CD4-positive, alpha-beta T cell (primary cell): ENCODE data around the gene VAMP5. TPM values are rescaled to one million over a fixed set of nuclear protein-coding genes. Genes with fewer than 3 reads are reported as not detected.
A peak's percentile ranks its signal among the peaks of the same experiment; 100 is the strongest.

Experiments
- ATAC-seq: fragments of 200-7000 bp; cut with Tn5 transposase; one replicate; pipeline ENCODE4 v1.10.0; 2022; ENCODE audit warnings: mild to moderate bottlenecking; ENCODE audit not compliant: poor library complexity
- CTCF ChIA-PET: fragments of 350-600 bp; sonication (Branson Sonifier 250); formaldehyde crosslinking; loops from one replicate; lab custom pipeline; 2021; ENCODE audit warnings: antibody characterized with exemption, inconsistent platforms; lab: Charles Lee
- POLR2A ChIA-PET: fragments of 350-600 bp; sonication (Branson Sonifier 250); formaldehyde crosslinking; loops from one replicate; lab custom pipeline; 2021; ENCODE audit warnings: antibody characterized with exemption, inconsistent platforms; lab: Charles Lee
- DNase-seq, 14 experiments: peaks; one replicate each; pipeline ENCODE4 v3.0.0-alpha.2; 2013 to 2020; ENCODE audit warnings: mixed read lengths in 2 of 14
- H3K27ac ChIP-seq, 2 donors: one replicate each; pipeline versions ENCODE4 v1.5.1 to v1.7.0; 2013; ENCODE audit warnings: low read length in 2 of 2, low read depth in 1 of 2, mild to moderate bottlenecking in 1 of 2
- H3K27me3 ChIP-seq, 2 experiments: 1 replicate in 1 of 2; 2 replicates in 1 of 2; pipeline versions ENCODE4 v1.6.1 to v1.7.0; 2013; ENCODE audit warnings: low read length in 2 of 2, control low read depth in 1 of 2, mild to moderate bottlenecking in 1 of 2, moderate library complexity in 1 of 2; ENCODE audit not compliant: insufficient read depth in 2 of 2, control insufficient read depth in 1 of 2
- H3K36me3 ChIP-seq: one replicate; pipeline ENCODE4 v1.6.1; 2013; ENCODE audit warnings: low read length, control low read depth; ENCODE audit not compliant: insufficient read depth
- H3K4me1 ChIP-seq: one replicate; pipeline ENCODE4 v1.6.1; 2013; ENCODE audit warnings: low read length, control low read depth; ENCODE audit not compliant: insufficient read depth
- H3K4me3 ChIP-seq: one replicate; pipeline ENCODE4 v1.5.1; 2013; ENCODE audit warnings: mild to moderate bottlenecking, low read length, moderate library complexity
- H3K9me3 ChIP-seq, 2 experiments: 1 replicate in 1 of 2; 2 replicates in 1 of 2; pipeline versions ENCODE4 v1.6.1 to v1.7.0; 2013; ENCODE audit warnings: low read length in 2 of 2, mild to moderate bottlenecking in 2 of 2, control low read depth in 1 of 2, moderate library complexity in 1 of 2; ENCODE audit not compliant: control insufficient read depth in 1 of 2, insufficient read depth in 1 of 2
- H3K27ac Mint-ChIP-seq: one replicate; pipeline ENCODE4 v1.8.0; 2020; ENCODE audit warnings: mixed read lengths
- H3K27me3 Mint-ChIP-seq: one replicate; pipeline ENCODE4 v1.8.0; 2021; ENCODE audit warnings: mixed read lengths
- H3K36me3 Mint-ChIP-seq: one replicate; pipeline ENCODE4 v1.8.0; 2021; ENCODE audit warnings: low read depth, mixed read lengths
- H3K4me1 Mint-ChIP-seq: one replicate; pipeline ENCODE4 v1.8.0; 2021; ENCODE audit warnings: low read depth, mixed read lengths
- H3K4me3 Mint-ChIP-seq: one replicate; pipeline ENCODE4 v1.8.0; 2020; ENCODE audit warnings: mild to moderate bottlenecking, mixed read lengths
- H3K9me3 Mint-ChIP-seq: one replicate; pipeline ENCODE4 v1.8.0; 2020; ENCODE audit warnings: mixed read lengths
- CTCF ChIP-seq: fragments of 200-600 bp; IDR thresholded peaks from one replicate; pipeline ENCODE4 v1.8.0; 2022; ENCODE audit warnings: antibody characterized with exemption, mild to moderate bottlenecking
- intact Hi-C, 2 experiments: fragments of 100-400 bp; cut with DNase I in 1 of 2; cut with micrococcal nuclease in 1 of 2; formaldehyde crosslinking; loops; one replicate each; pipeline versions ENCODE4 v1.15.1 to v1.9.0; 2023 to 2025; cut with DNase I, micrococcal nuclease
- polyA plus RNA-seq, 2 donors: library from polyadenylated mRNA; unstranded; fragments of 120-200 nt; gene quantifications; one replicate each; pipeline ENCODE4 v1.2.1, GENCODE V29; 2013
- total RNA-seq, 174 experiments: library from RNA in 2 of 174; stranded (reverse) in 2 of 174; gene quantifications; one replicate each; pipeline ENCODE4 v1.2.3 and lab custom pipeline; 2021 to 2026

VAMP5 gene, protein sequence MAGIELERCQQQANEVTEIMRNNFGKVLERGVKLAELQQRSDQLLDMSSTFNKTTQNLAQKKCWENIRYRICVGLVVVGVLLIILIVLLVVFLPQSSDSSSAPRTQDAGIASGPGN
- total RNA-seq (10 to 100 TPM; 17.0 to 17.2 TPM), total RNA-seq (lab: John Stamatoyannopoulos, UW) (0.98 to 13.3 (median 5.8) reads per million in 172 experiments)
- 58.5 TPM for polyA plus RNA-seq (2013, experiment 1 of 2)
- polyA plus RNA-seq (2013, experiment 2 of 2): 46.0 TPM

DNA sequence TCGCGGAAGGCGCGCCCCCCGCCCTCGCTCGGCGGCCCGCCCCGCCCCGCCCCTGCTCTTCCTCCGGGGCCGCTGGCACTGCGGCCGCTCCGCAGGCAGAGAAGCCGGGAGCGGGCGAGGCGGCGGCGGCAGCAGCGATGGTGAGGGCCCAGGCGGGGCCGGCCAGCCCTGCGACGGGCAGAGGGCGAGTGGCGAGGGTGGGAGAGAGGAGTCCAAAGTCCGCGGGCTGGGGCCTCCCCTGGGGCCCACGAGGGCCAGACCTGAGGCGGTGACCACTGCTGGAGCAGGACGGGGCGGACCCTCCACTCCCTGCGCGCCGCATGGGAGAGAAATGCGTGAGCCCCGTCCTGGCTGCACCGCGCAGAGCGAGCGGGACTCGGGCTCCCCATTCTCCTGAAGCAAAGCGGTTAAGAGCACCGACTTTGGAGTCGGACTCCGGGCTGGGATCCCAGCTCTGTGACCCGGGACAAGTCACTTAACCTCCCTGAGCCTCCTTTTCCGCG lies at the start of gene VAMP5:
TSS of gene VAMP5 (plus strand) at position 78 of the 503 bp plus-strand sequence. CDS start at position 138, 60 bp downstream.
- ChIA-PET POLR2A (interaction anchor here (0.9 to 5.1 kb wide), 6 partner anchors 10 to 257 kb away, joined by 3 to 60 read pairs (median 6); partner anchors contain the start of genes C2orf68, ELMOD3, MAT2A and RETSAT), CTCF (no interaction called here)
- Mint-ChIP-seq H3K4me3 (peak within 1 kb of the TSS; percentile 93), H3K27ac (peak within 1 kb of the TSS; percentile 91), H3K4me1 (peaks cover 58% of the 10 kb centered on the region), H3K36me3 (peaks cover 32% of the 10 kb centered on the region), H3K9me3 (no peaks in the 10 kb centered on the region), H3K27me3 (no peaks in the 10 kb centered on the region)
- H3K36me3 ChIP-seq: peaks cover 31% of the 10 kb centered on the region
- DNase-seq (peak in 8 of 14 experiments; percentile 22 to 71 (median 50)), ATAC-seq (peak; percentile 41)
- H3K27me3 ChIP-seq: no peaks in the 10 kb centered on the region
- peak within 1 kb of the TSS; percentile 68 to 70 for H3K27ac ChIP-seq
- peak within 1 kb of the TSS; percentile 77 for H3K4me3 ChIP-seq
- intact Hi-C loops: no loop called here
- TF ChIP-seq CTCF: no peak
- peaks cover 56% of the 10 kb centered on the region for H3K4me1 ChIP-seq
- no peaks in the 10 kb centered on the region for H3K9me3 ChIP-seq

DNA sequence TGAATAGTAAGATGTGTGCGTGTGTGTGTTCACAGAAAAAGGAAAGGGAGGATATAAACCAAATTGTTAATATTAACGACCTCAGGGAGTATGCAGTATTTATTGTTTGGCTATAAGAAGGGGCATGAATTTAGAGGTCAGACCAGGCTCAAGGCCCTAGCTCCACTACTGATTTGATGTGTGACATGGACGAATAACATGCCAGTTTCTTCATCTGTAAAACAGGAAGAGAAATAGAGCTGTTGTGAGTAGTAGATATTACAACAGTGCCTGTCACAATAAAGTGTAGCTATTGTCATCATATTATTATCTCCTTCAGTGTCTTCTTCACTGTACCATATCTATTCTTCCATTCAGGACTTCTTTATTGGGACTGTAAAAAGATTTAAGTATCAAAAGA lies 49.4 kb upstream of the VAMP5 start:
- H3K27ac Mint-ChIP-seq: no peak overlapping the region
- no peaks in the 10 kb centered on the region for H3K36me3 ChIP-seq
- no peaks in the 10 kb centered on the region for H3K27me3 Mint-ChIP-seq
- H3K4me1 Mint-ChIP-seq: peaks cover 18% of the 10 kb centered on the region
- H3K9me3 ChIP-seq: no peaks in the 10 kb centered on the region
- no peak overlapping the region for H3K4me3 ChIP-seq
- ATAC-seq (no peak), DNase-seq (no peak)
- no peak overlapping the region for H3K4me3 Mint-ChIP-seq
- TF ChIP-seq CTCF: no peak
- H3K9me3 Mint-ChIP-seq: no peaks in the 10 kb centered on the region
- H3K27ac ChIP-seq: no peak overlapping the region
- CTCF ChIA-PET: interaction anchor here (0.7 to 1.5 kb wide), 2 partner anchors 17 to 62 kb away, joined by 3 to 5 read pairs; no protein-coding TSS in a partner anchor
- POLR2A ChIA-PET: interaction anchor here (1.6 kb wide), 1 partner anchor 14 kb away, joined by 4 read pairs; no protein-coding TSS in a partner anchor
- H3K36me3 Mint-ChIP-seq: peaks cover 5% of the 10 kb centered on the region
- intact Hi-C loops: loop anchor here (5.0 kb wide), 4 partner anchors 183 to 572 kb away; partner anchors contain the start of genes ELMOD3 (in 1 of the 2), POLR1A (in 1 of the 2), PTCD3 (in 1 of the 2) and RETSAT (in 1 of the 2)
- H3K27me3 ChIP-seq: no peaks in the 10 kb centered on the region
- H3K4me1 ChIP-seq: peaks cover 16% of the 10 kb centered on the region

DNA sequence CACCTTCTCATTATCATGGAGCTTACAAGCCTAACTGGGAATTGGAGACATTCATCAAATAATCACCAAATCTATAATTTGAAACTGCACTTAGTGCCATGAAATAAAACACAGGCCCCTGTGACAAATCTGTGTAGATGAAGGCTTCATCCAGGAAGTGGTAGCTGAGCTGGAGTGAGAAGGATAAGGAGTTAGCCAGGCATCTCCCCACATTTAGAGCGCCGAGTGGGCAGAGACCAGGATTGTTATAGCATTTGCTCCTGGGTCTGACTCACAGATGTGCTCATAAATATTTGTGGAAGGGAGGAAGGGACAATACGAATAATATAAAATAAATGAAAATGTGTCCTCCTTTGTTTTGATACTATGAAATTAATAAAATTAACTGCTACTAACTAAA lies 47.8 kb upstream of the VAMP5 start:
- Histone ChIP-seq H3K36me3 (peaks cover 5% of the 10 kb centered on the region), H3K27ac (no peak overlapping the region), H3K27me3 (no peaks in the 10 kb centered on the region), H3K4me3 (no peak overlapping the region), H3K9me3 (no peaks in the 10 kb centered on the region), H3K4me1 (peaks cover 26% of the 10 kb centered on the region)
- ChIA-PET POLR2A (interaction anchor here (0.9 to 4.2 kb wide), 3 partner anchors 9 to 117 kb away, joined by 3 to 47 read pairs (median 3); partner anchors contain the start of gene SH2D6), CTCF (interaction anchor here (1.4 kb wide), 1 partner anchor 16 kb away, joined by 5 read pairs; no protein-coding TSS in a partner anchor)
- Mint-ChIP-seq H3K27me3 (no peaks in the 10 kb centered on the region), H3K4me3 (peak overlapping the region; percentile 83), H3K36me3 (peaks cover 20% of the 10 kb centered on the region), H3K4me1 (peaks cover 33% of the 10 kb centered on the region), H3K9me3 (no peaks in the 10 kb centered on the region), H3K27ac (peak overlapping the region; percentile 92)
- intact Hi-C loops: loop anchor here (5.0 kb wide), 4 partner anchors 184 to 571 kb away; partner anchors contain the start of genes ELMOD3 (in 1 of the 2), POLR1A (in 1 of the 2), PTCD3 (in 1 of the 2) and RETSAT (in 1 of the 2)
- no peak for ATAC-seq
- TF ChIP-seq CTCF: no peak
- no peak for DNase-seq
